SK-N-SH (cell line): Measurements from ENCODE around the gene MFAP3L. TPM values are rescaled to one million over a fixed set of nuclear protein-coding genes. Genes with fewer than 3 reads are reported as not detected.

ENCODE experiments used
- CTCF ChIA-PET: fragments of 300-600, 350-600 bp; formaldehyde crosslinking; extraction: SDS; loops from one replicate; lab custom pipeline; 2021; lab: Yijun Ruan, JAX
- POLR2A ChIA-PET: fragments of 350-600 bp; sonication (Branson Sonifier 250); formaldehyde crosslinking; extraction: SDS; loops from one replicate; lab custom pipeline; 2020; ENCODE audit warnings: antibody characterized with exemption, inconsistent platforms; lab: Yijun Ruan, JAX
- DNase-seq: peaks from one replicate; pipeline ENCODE4 v3.0.0; 2012
- H2AFZ ChIP-seq: fragments of 200-600 bp; sonication (generic); 2 replicates; pipeline ENCODE4 v1.8.1; 2016; ENCODE audit warnings: antibody characterized with exemption, mild to moderate bottlenecking, low read depth
- H3F3A ChIP-seq: fragments of 200-600 bp; sonication (generic); replicated peaks from 2 replicates; pipeline ENCODE3; 2016; ENCODE audit warnings: antibody characterized with exemption, mild to moderate bottlenecking; ENCODE audit not compliant: insufficient read depth
- H3K27ac ChIP-seq, 2 experiments: fragments of 200-500 bp in 1 of 2; fragments of 200-600 bp in 1 of 2; sonication (Bioruptor generic) in 1 of 2; sonication (generic), shearing (Covaris generic) in 1 of 2; 2 replicates each; pipeline versions ENCODE4 v1.5.1 to v1.6.1; 2014 to 2016; ENCODE audit warnings: low read depth in 2 of 2, inconsistent platforms in 1 of 2, low read length in 1 of 2, mild to moderate bottlenecking in 1 of 2, mixed read lengths in 1 of 2
- H3K27me3 ChIP-seq: fragments of 200-600 bp; sonication (generic), shearing (Covaris generic); 2 replicates; pipeline ENCODE4 v1.6.1; 2016; ENCODE audit warnings: mixed run types; ENCODE audit not compliant: insufficient read depth
- H3K36me3 ChIP-seq, 2 experiments: fragments of 200-500 bp in 1 of 2; fragments of 200-600 bp in 1 of 2; sonication (Bioruptor generic) in 1 of 2; sonication (generic) in 1 of 2; replicated peaks in 1 of 2; 2 replicates each; pipeline versions ENCODE3 to v1.5.1; 2014 to 2016; ENCODE audit warnings: low read length in 1 of 2, mild to moderate bottlenecking in 1 of 2; ENCODE audit not compliant: insufficient read depth in 2 of 2, control insufficient read depth in 1 of 2
- H3K4me1 ChIP-seq, 2 experiments: fragments of 200-500 bp in 1 of 2; fragments of 200-600 bp in 1 of 2; sonication (Bioruptor generic) in 1 of 2; sonication (generic), shearing (Covaris generic) in 1 of 2; 2 replicates each; pipeline versions ENCODE4 v1.5.1 to v1.6.1; 2014 to 2016; ENCODE audit warnings: low read depth in 1 of 2, low read length in 1 of 2, mixed run types in 1 of 2; ENCODE audit not compliant: insufficient read depth in 2 of 2, control insufficient read depth in 1 of 2
- H3K4me2 ChIP-seq: fragments of 200-600 bp; sonication (generic), shearing (Covaris generic); 2 replicates; pipeline ENCODE4 v1.6.1; 2017; ENCODE audit warnings: mixed run types
- H3K4me3 ChIP-seq, 2 experiments: fragments of 200-500 bp in 1 of 2; fragments of 200-600 bp in 1 of 2; sonication (Bioruptor generic) in 1 of 2; sonication (generic), shearing (Covaris generic) in 1 of 2; 2 replicates each; pipeline versions ENCODE4 v1.5.1 to v1.8.1; 2014 to 2016; ENCODE audit warnings: low read depth in 2 of 2, inconsistent platforms in 1 of 2, low read length in 1 of 2, mild to moderate bottlenecking in 1 of 2, mixed read lengths in 1 of 2, moderate library complexity in 1 of 2
- H3K79me2 ChIP-seq: fragments of 200-600 bp; sonication (generic); 2 replicates; pipeline ENCODE4 v1.8.1; 2017; ENCODE audit warnings: mild to moderate bottlenecking; ENCODE audit not compliant: insufficient read depth
- H3K9ac ChIP-seq: fragments of 200-600 bp; sonication (generic); 2 replicates; pipeline ENCODE4 v1.6.1; 2017; ENCODE audit warnings: mixed run types
- H3K9me2 ChIP-seq: fragments of 200-600 bp; sonication (generic); 2 replicates; pipeline ENCODE4 v1.6.1; 2017; ENCODE audit warnings: mixed run types
- H3K9me3 ChIP-seq: fragments of 200-600 bp; sonication (generic); 2 replicates; pipeline ENCODE4 v1.6.1; 2017; ENCODE audit warnings: mixed run types, mild to moderate bottlenecking, moderate library complexity
- H4K20me1 ChIP-seq: fragments of 200-600 bp; sonication (generic); 2 replicates; pipeline ENCODE4 v1.6.1; 2017; ENCODE audit warnings: mild to moderate bottlenecking, mixed run types; ENCODE audit not compliant: insufficient read depth
- EP300 ChIP-seq, 2 experiments: IDR thresholded peaks; 2 replicates each; pipeline versions ENCODE4 v1.4.0 to v1.6.1; 2012; ENCODE audit warnings: borderline replicate concordance in 1 of 2, low read depth in 1 of 2, low read length in 1 of 2
- EZH2phosphoT487 ChIP-seq: fragments of 200-600 bp; sonication (generic); IDR thresholded peaks from 2 replicates; pipeline ENCODE4 v1.6.1; 2017; ENCODE audit warnings: low read depth, mixed run types, mild to moderate bottlenecking, antibody characterized with exemption, moderate library complexity, borderline replicate concordance
- FOXM1 ChIP-seq: IDR thresholded peaks from 2 replicates; pipeline ENCODE4 v1.4.0; 2012; ENCODE audit warnings: low read depth, mild to moderate bottlenecking
- GATA2 ChIP-seq: sonication (generic); formaldehyde crosslinking; IDR thresholded peaks from 2 replicates; pipeline ENCODE4 v1.5.0; 2020; ENCODE audit warnings: mild to moderate bottlenecking, missing genetic modification reagents
- IRF3 ChIP-seq: fragments of 150-350 bp; IDR thresholded peaks from 2 replicates; pipeline ENCODE4 v1.6.1; 2016; ENCODE audit warnings: mild to moderate bottlenecking, low read depth, low read length
- JUND ChIP-seq: IDR thresholded peaks from 2 replicates; pipeline ENCODE4 v1.4.0; 2012
- MEF2A ChIP-seq: IDR thresholded peaks from 2 replicates; pipeline ENCODE4 v1.4.0; 2012; ENCODE audit warnings: low read depth, borderline replicate concordance
- MXI1 ChIP-seq: IDR thresholded peaks from 2 replicates; pipeline ENCODE4 v1.6.1; 2012; ENCODE audit warnings: mild to moderate bottlenecking, low read depth, low read length, improper control_type of control experiment
- NFIC ChIP-seq: IDR thresholded peaks from 2 replicates; pipeline ENCODE4 v1.4.0; 2012; ENCODE audit warnings: borderline replicate concordance
- NRF1 ChIP-seq: IDR thresholded peaks from 2 replicates; pipeline ENCODE4 v1.6.1; 2012; ENCODE audit warnings: low read depth, mild to moderate bottlenecking, low read length
- POLR2AphosphoS5 ChIP-seq: IDR thresholded peaks from 2 replicates; pipeline ENCODE4 v1.6.1; 2012; ENCODE audit warnings: low read depth, low read length
- RAD21 ChIP-seq: IDR thresholded peaks from 2 replicates; pipeline ENCODE4 v1.6.1; 2012; ENCODE audit warnings: mild to moderate bottlenecking, low read length
- RCOR1 ChIP-seq: fragments of 150-350 bp; IDR thresholded peaks from 2 replicates; pipeline ENCODE4 v1.6.1; 2017; ENCODE audit warnings: antibody characterized with exemption, low read length
- SMC3 ChIP-seq: IDR thresholded peaks from 2 replicates; pipeline ENCODE4 v1.6.1; 2012; ENCODE audit warnings: low read depth, low read length, improper control_type of control experiment
- TAF1 ChIP-seq: IDR thresholded peaks from 2 replicates; pipeline ENCODE4 v1.6.1; 2012; ENCODE audit warnings: low read depth, mild to moderate bottlenecking, low read length, moderate library complexity, borderline replicate concordance
- TCF12 ChIP-seq: IDR thresholded peaks from 2 replicates; pipeline ENCODE4 v1.4.0; 2012
- USF1 ChIP-seq: IDR thresholded peaks from 2 replicates; pipeline ENCODE4 v1.4.0; 2012; ENCODE audit warnings: low read depth, borderline replicate concordance
- WGBS: methylation state at CpG from one replicate; pipeline ENCODE4 v1.1.6; 2017; ENCODE audit warnings: low lambda C conversion rate; 5-methylcytosine and 5-hydroxymethylcytosine counted together
- polyA plus RNA-seq, 3 experiments: library from polyadenylated mRNA; depleted of rRNA; stranded (reverse); fragments of >200 nt; gene quantifications; 2 replicates each; pipeline ENCODE4 v1.2.3, GENCODE V29; 2012
- TF ChIP-seq, protein P1 (sequence below): IDR thresholded peaks from 2 replicates; pipeline ENCODE4 v1.4.0; 2012; ENCODE audit warnings: low read depth, borderline replicate concordance
- TF ChIP-seq, protein P2 (sequence below): fragments of 200-600 bp; sonication (generic); IDR thresholded peaks from 2 replicates; pipeline ENCODE4 v1.6.1; 2017; ENCODE audit warnings: antibody characterized with exemption, mild to moderate bottlenecking, moderate library complexity

MFAP3L gene
- polyA plus RNA-seq, 1 of the 3 experiments (the other 2 are of a cell fraction): 5.4 TPM

DNA sequence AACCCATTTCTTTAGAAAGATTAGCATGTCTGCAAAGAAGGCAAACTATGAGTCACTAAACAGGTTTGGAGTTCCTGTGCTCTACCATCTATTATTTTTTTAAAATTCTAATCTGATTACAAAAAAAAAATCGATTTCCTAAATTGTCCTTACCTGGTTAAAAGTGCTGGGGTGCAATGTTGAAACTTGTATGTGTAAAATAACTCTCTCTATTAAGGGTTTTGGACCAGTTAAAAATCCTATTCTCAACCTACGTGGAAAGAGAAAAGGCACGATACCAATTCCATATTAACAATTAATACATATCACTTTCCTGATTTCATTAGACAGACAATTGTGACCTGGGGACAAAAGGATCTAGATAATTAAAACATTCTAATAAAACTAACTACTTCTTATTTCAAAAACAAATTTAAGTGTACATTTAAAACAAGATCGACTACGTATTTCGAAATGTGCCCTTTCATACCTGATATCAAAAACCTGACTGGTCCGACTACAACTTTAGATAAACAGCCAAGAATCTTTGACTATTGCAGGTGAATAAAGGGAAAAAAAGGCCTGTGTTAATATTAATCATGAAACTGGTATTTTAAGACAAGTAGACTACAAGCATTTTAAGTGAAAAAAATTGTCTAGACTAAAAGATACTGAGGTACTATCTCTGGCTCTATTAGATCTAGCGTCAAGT, 42.4 kb upstream of the MFAP3L start:
- H3K4me1 ChIP-seq: no peaks in the 10 kb centered on the region
- H3K4me3 ChIP-seq: no peak overlapping the region
- no peak for TF ChIP-seq SMC3
- no peak for TF ChIP-seq RAD21
- no peak for TF ChIP-seq JUND
- no peak for TF ChIP-seq FOXM1
- no peak for TF ChIP-seq TCF12
- no peak for TF ChIP-seq NRF1
- no peak for TF ChIP-seq TAF1
- TF ChIP-seq IRF3: no peak
- no peak for TF ChIP-seq MXI1
- no peak for TF ChIP-seq POLR2AphosphoS5
- TF ChIP-seq USF1: no peak
- TF ChIP-seq EZH2phosphoT487: no peak
- TF ChIP-seq, protein P1, sequence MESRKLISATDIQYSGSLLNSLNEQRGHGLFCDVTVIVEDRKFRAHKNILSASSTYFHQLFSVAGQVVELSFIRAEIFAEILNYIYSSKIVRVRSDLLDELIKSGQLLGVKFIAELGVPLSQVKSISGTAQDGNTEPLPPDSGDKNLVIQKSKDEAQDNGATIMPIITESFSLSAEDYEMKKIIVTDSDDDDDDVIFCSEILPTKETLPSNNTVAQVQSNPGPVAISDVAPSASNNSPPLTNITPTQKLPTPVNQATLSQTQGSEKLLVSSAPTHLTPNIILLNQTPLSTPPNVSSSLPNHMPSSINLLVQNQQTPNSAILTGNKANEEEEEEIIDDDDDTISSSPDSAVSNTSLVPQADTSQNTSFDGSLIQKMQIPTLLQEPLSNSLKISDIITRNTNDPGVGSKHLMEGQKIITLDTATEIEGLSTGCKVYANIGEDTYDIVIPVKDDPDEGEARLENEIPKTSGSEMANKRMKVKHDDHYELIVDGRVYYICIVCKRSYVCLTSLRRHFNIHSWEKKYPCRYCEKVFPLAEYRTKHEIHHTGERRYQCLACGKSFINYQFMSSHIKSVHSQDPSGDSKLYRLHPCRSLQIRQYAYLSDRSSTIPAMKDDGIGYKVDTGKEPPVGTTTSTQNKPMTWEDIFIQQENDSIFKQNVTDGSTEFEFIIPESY: no peak
- no peak for TF ChIP-seq GATA2 (CRISPR knock-in tag)
- no peak for TF ChIP-seq RCOR1
- no peak for TF ChIP-seq MEF2A
- TF ChIP-seq NFIC: no peak
- TF ChIP-seq, protein P2, sequence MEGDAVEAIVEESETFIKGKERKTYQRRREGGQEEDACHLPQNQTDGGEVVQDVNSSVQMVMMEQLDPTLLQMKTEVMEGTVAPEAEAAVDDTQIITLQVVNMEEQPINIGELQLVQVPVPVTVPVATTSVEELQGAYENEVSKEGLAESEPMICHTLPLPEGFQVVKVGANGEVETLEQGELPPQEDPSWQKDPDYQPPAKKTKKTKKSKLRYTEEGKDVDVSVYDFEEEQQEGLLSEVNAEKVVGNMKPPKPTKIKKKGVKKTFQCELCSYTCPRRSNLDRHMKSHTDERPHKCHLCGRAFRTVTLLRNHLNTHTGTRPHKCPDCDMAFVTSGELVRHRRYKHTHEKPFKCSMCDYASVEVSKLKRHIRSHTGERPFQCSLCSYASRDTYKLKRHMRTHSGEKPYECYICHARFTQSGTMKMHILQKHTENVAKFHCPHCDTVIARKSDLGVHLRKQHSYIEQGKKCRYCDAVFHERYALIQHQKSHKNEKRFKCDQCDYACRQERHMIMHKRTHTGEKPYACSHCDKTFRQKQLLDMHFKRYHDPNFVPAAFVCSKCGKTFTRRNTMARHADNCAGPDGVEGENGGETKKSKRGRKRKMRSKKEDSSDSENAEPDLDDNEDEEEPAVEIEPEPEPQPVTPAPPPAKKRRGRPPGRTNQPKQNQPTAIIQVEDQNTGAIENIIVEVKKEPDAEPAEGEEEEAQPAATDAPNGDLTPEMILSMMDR: no peak
- TF ChIP-seq EP300 (IDR thresholded peaks at IDR 0.05; ENCODE audit: borderline replicate concordance in 1 of 2, low read depth in 1 of 2, low read length in 1 of 2): no peak
- no peak for DNase-seq
- H3K9ac ChIP-seq: no peak overlapping the region
- no peak overlapping the region for H3K4me2 ChIP-seq
- H3K79me2 ChIP-seq: no peaks in the 10 kb centered on the region
- no peak overlapping the region for H2AFZ ChIP-seq
- 87% methylated on average over 8 of the region's 8 CpGs for WGBS
- H3K9me2 ChIP-seq: no peaks in the 10 kb centered on the region
- H3K27me3 ChIP-seq: no peaks in the 10 kb centered on the region
- peaks cover 47 to 70% of the 10 kb centered on the region in 2 experiments for H3K36me3 ChIP-seq
- no peaks in the 10 kb centered on the region for H3F3A ChIP-seq
- no peaks in the 10 kb centered on the region for H4K20me1 ChIP-seq
- H3K27ac ChIP-seq: no peak overlapping the region
- ChIA-PET POLR2A (no interaction called here), CTCF (no interaction called here)
- no peaks in the 10 kb centered on the region for H3K9me3 ChIP-seq
